Measurements from ENCODE around the gene HBE1. TPM values are rescaled to one million over a fixed set of nuclear protein-coding genes. Genes with fewer than 3 reads are reported as not detected.
"Not testable (repeated sequence)": the region's sequence is repeated elsewhere in the genome, so short reads cannot be mapped to it uniquely, and the experiment has no call there.

The HBE1 gene
- total RNA-seq, 1 donor from 2014 or later = not detected

GRCh38 chr11:5265832-5266231 is 3.9 kb downstream of the HBE1 start:
- DNase-seq = no peak
- H3K9me3 Mint-ChIP-seq (ENCODE audit: unreplicated experiment) = peaks cover 2% of the 10 kb centered on the region
- H3K36me3 Mint-ChIP-seq (ENCODE audit: unreplicated experiment) = no peaks in the 10 kb centered on the region
- H3K27me3 Mint-ChIP-seq (ENCODE audit: unreplicated experiment) = no peaks in the 10 kb centered on the region
- H3K27ac Mint-ChIP-seq (ENCODE audit: unreplicated experiment) = no peak overlapping the region
- no peak for TF ChIP-seq CTCF (IDR thresholded peaks at IDR 0.05; ENCODE audit: partially characterized antibody, unreplicated experiment)
- no peak overlapping the region for H3K4me3 Mint-ChIP-seq (ENCODE audit: unreplicated experiment)
- H3K4me1 Mint-ChIP-seq (ENCODE audit: low read depth, unreplicated experiment) = no peaks in the 10 kb centered on the region

GRCh38 chr11:5258543-5259262 is 11.0 kb downstream of the HBE1 start:
- Mint-ChIP-seq H3K27me3 (ENCODE audit: unreplicated experiment) (no peaks in the 10 kb centered on the region), H3K9me3 (ENCODE audit: unreplicated experiment) (peaks cover 6% of the 10 kb centered on the region), H3K27ac (ENCODE audit: unreplicated experiment) (no peak overlapping the region), H3K36me3 (ENCODE audit: unreplicated experiment) (peaks cover 16% of the 10 kb centered on the region), H3K4me1 (ENCODE audit: low read depth, unreplicated experiment) (peaks cover 9% of the 10 kb centered on the region), H3K4me3 (ENCODE audit: unreplicated experiment) (no peak overlapping the region)
- TF ChIP-seq CTCF (IDR thresholded peaks at IDR 0.05; ENCODE audit: partially characterized antibody, unreplicated experiment) = no peak
- DNase-seq = peak; percentile 23

GRCh38 chr11:5257296-5257695 is 12.4 kb downstream of the HBE1 start:
- no peak overlapping the region for H3K4me3 Mint-ChIP-seq (ENCODE audit: unreplicated experiment)
- H3K36me3 Mint-ChIP-seq (ENCODE audit: unreplicated experiment) = peaks cover 16% of the 10 kb centered on the region
- DNase-seq = no peak
- H3K27me3 Mint-ChIP-seq (ENCODE audit: unreplicated experiment) = no peaks in the 10 kb centered on the region
- peaks cover 6% of the 10 kb centered on the region for H3K9me3 Mint-ChIP-seq (ENCODE audit: unreplicated experiment)
- H3K4me1 Mint-ChIP-seq (ENCODE audit: low read depth, unreplicated experiment) = peaks cover 9% of the 10 kb centered on the region
- TF ChIP-seq CTCF (IDR thresholded peaks at IDR 0.05; ENCODE audit: partially characterized antibody, unreplicated experiment) = no peak
- H3K27ac Mint-ChIP-seq (ENCODE audit: unreplicated experiment) = no peak overlapping the region

DNA sequence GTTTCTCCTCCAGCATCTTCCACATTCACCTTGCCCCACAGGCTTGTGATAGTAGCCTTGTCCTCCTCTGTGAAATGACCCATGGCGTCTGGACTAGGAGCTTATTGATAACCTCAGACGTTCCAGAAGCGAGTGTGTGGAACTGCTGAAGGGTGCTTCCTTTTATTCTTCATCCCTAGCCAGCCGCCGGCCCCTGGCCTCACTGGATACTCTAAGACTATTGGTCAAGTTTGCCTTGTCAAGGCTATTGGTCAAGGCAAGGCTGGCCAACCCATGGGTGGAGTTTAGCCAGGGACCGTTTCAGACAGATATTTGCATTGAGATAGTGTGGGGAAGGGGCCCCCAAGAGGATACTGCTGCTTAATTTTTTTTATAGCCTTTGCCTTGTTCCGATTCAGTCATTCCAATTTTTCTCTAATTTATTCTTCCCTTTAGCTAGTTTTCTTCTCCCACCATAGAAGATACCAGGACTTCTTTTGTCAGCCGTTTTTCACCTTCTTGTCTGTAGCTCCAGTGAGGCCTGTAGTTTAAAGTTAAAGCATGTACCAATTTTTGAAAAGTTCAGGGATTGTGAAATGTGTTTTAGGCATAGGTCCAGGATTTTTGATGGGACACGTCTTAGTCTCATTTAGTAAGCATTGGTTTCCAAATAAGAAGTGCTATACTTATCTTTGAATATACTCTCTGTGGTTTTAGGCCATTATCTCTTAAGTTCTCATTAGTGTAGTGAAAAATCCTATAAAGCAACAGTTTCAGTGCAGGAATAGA is 14.9 kb downstream of the HBE1 start, which contains the start of gene HBG2:
TSS of gene HBG2 (minus strand) at position 136 of the 768 bp plus-strand sequence. CDS start at position 83, 53 bp downstream.
- DNase-seq; H3K4me3 Mint-ChIP-seq (ENCODE audit: unreplicated experiment); H3K9me3 Mint-ChIP-seq (ENCODE audit: unreplicated experiment); H3K27ac Mint-ChIP-seq (ENCODE audit: unreplicated experiment); H3K36me3 Mint-ChIP-seq (ENCODE audit: unreplicated experiment); H3K27me3 Mint-ChIP-seq (ENCODE audit: unreplicated experiment); H3K4me1 Mint-ChIP-seq (ENCODE audit: low read depth, unreplicated experiment): not testable (repeated sequence)

GRCh38 chr11:5254023-5254422 is 15.7 kb downstream of the HBE1 start:
- not testable (repeated sequence) for H3K27me3 Mint-ChIP-seq (ENCODE audit: unreplicated experiment); H3K4me3 Mint-ChIP-seq (ENCODE audit: unreplicated experiment); H3K36me3 Mint-ChIP-seq (ENCODE audit: unreplicated experiment); DNase-seq; H3K27ac Mint-ChIP-seq (ENCODE audit: unreplicated experiment); H3K9me3 Mint-ChIP-seq (ENCODE audit: unreplicated experiment); H3K4me1 Mint-ChIP-seq (ENCODE audit: low read depth, unreplicated experiment)

DNA sequence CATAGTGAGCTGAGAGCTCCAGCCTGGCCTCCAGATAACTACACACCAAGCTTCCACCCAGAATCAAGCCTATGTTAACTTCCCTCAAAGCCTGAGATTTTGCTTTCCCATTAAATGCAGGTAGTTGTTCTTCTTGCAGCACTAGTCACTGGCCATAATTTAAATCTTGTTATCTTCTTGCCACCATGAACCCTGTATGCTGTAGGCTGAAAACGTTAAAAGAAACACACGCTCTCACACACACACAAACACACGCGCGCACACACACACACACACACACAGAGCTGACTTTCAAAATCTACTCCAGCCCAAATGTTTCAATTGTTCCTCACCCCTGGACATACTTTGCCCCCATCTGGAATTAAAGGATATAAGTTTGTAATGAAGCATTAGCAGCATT is 16.3 kb downstream of the HBE1 start:
- H3K4me1 Mint-ChIP-seq (ENCODE audit: low read depth, unreplicated experiment); H3K9me3 Mint-ChIP-seq (ENCODE audit: unreplicated experiment); H3K27me3 Mint-ChIP-seq (ENCODE audit: unreplicated experiment); H3K27ac Mint-ChIP-seq (ENCODE audit: unreplicated experiment); DNase-seq; H3K36me3 Mint-ChIP-seq (ENCODE audit: unreplicated experiment); H3K4me3 Mint-ChIP-seq (ENCODE audit: unreplicated experiment): not testable (repeated sequence)
